ENCODE data around the gene JAZF1. TPM values are rescaled to one million over a fixed set of nuclear protein-coding genes. Genes with fewer than 3 reads are reported as not detected.
A peak's percentile ranks its signal among the peaks of the same experiment; 100 is the strongest.

JAZF1 gene
- total and polyA plus RNA-seq, 2 of the 4 experiments (the other 2 are of a cell fraction) = 8.4 to 10.5 TPM

DNA sequence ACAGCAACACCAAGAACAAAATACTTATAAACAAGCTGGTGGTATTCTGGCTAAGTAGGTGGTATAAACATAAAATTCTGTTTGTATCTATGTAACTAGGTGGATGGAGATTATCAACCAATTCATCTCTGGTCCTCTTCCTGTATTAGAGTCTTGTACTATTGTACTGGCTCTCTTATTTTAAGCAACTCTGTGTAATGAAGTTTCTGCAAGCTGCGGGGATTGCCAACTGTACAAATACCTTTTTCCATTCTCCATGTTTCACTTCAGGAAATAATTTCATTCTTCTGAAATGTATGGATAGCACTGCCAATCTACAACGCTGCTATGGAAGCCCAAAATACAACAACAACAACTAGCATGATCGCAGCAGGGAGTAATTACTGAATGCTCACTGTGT lies 44.8 kb downstream of the JAZF1 start:
- WGBS, 2 experiments (ENCODE audit: extremely low coverage in 2 of 2, insufficient read length in 1 of 2) = no CpG with 5 or more reads among the region's 3 CpGs
- H3K18ac ChIP-seq (ENCODE audit: low read depth, low read length) = peak overlapping the region; percentile 26; the same call in 1 of the 2 replicates
- no peak overlapping the region for H4K8ac ChIP-seq (ENCODE audit: low read depth in 2 of 2, low read length in 2 of 2)
- H3K9me1 ChIP-seq (ENCODE audit: insufficient read depth, low read length) = peaks cover 13% of the 10 kb centered on the region
- no peak overlapping the region for H3K4ac ChIP-seq (ENCODE audit: low read depth, low read length)
- peaks cover 10% of the 10 kb centered on the region for H3K4me1 ChIP-seq (ENCODE audit: control insufficient read depth, insufficient read depth, low read length)
- no peak overlapping the region for H2BK5ac ChIP-seq (ENCODE audit: low read depth, low read length, poor library complexity, severe bottlenecking)
- H3K27me3 ChIP-seq (ENCODE audit: control insufficient read depth, insufficient read depth, low read length) = no peaks in the 10 kb centered on the region
- ATAC-seq (ENCODE audit: low read depth) (no peak), DNase-seq (no peak)
- no peak overlapping the region for H2AFZ ChIP-seq (replicated peaks; ENCODE audit: low read length, poor library complexity)
- H3K14ac ChIP-seq (replicated peaks; ENCODE audit: low read depth, low read length) = no peak overlapping the region
- H2AK5ac ChIP-seq (ENCODE audit: low read depth, low read length) = no peak overlapping the region
- no peak overlapping the region for H4K91ac ChIP-seq (ENCODE audit: insufficient read depth, low read depth, low read length)
- CTCF ChIA-PET = interaction anchor here (0.6 kb wide), 1 partner anchor 33 kb away, joined by 3 read pairs; no protein-coding TSS in a partner anchor
- no peak overlapping the region for H3K4me2 ChIP-seq (ENCODE audit: low read depth, low read length)
- H3K4me3 ChIP-seq (ENCODE audit: insufficient read depth, low read depth, low read length) = no peak overlapping the region
- H3K36me3 ChIP-seq (ENCODE audit: control insufficient read depth, insufficient read depth, low read length) = peaks cover 6% of the 10 kb centered on the region
- intact Hi-C loops (cut with micrococcal nuclease) (no loop called here), in situ Hi-C loops (cut with MboI; ENCODE audit: low sequenced_read_pairs) (no loop called here), dilution Hi-C loops (cut with HindIII; ENCODE audit: low sequenced_read_pairs, unreplicated experiment) (no loop called here)
- no peak overlapping the region for H3K56ac ChIP-seq (ENCODE audit: extremely low read depth, insufficient read depth, low read length)
- H3K9me3 ChIP-seq (ENCODE audit: control insufficient read depth, insufficient read depth, low read length) = no peaks in the 10 kb centered on the region
- H2AK9ac ChIP-seq (replicated peaks; ENCODE audit: low read depth, low read length, poor library complexity) = no peak overlapping the region
- TF ChIP-seq MAFK (IDR thresholded peaks at IDR 0.05; ENCODE audit: low read depth, low read length) = no peak
- TF ChIP-seq MAZ (IDR thresholded peaks at IDR 0.05; ENCODE audit: borderline replicate concordance, low read depth, low read length) = no peak
- TF ChIP-seq CEBPB (IDR thresholded peaks at IDR 0.05; ENCODE audit: low read depth, low read length) = no peak
- TF ChIP-seq, protein P1, sequence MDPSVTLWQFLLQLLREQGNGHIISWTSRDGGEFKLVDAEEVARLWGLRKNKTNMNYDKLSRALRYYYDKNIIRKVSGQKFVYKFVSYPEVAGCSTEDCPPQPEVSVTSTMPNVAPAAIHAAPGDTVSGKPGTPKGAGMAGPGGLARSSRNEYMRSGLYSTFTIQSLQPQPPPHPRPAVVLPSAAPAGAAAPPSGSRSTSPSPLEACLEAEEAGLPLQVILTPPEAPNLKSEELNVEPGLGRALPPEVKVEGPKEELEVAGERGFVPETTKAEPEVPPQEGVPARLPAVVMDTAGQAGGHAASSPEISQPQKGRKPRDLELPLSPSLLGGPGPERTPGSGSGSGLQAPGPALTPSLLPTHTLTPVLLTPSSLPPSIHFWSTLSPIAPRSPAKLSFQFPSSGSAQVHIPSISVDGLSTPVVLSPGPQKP (IDR thresholded peaks at IDR 0.05; ENCODE audit: borderline replicate concordance, low read depth, low read length) = no peak
- TF ChIP-seq NFE2L2 (IDR thresholded peaks at IDR 0.05; ENCODE audit: low read depth, low read length) = no peak
- no peak for TF ChIP-seq MXI1 (IDR thresholded peaks at IDR 0.05; ENCODE audit: borderline replicate concordance, low read depth, low read length)
- no peak for TF ChIP-seq SMC3 (IDR thresholded peaks at IDR 0.05; ENCODE audit: low read depth, low read length)
- TF ChIP-seq, protein P2, sequence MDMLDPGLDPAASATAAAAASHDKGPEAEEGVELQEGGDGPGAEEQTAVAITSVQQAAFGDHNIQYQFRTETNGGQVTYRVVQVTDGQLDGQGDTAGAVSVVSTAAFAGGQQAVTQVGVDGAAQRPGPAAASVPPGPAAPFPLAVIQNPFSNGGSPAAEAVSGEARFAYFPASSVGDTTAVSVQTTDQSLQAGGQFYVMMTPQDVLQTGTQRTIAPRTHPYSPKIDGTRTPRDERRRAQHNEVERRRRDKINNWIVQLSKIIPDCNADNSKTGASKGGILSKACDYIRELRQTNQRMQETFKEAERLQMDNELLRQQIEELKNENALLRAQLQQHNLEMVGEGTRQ (IDR thresholded peaks at IDR 0.05; ENCODE audit: low read depth, low read length) = no peak
- no peak for TF ChIP-seq BHLHE40 (IDR thresholded peaks at IDR 0.05; ENCODE audit: low read depth, low read length)
- no peak for TF ChIP-seq FOS (IDR thresholded peaks at IDR 0.05; ENCODE audit: low read depth, low read length)
- no peak for TF ChIP-seq RFX5 (IDR thresholded peaks at IDR 0.05; ENCODE audit: low read depth, low read length)
- no peak for TF ChIP-seq POLR2A (IDR thresholded peaks at IDR 0.05; ENCODE audit: low read depth, low read length)
- TF ChIP-seq CHD1 (IDR thresholded peaks at IDR 0.05; ENCODE audit: low read depth, low read length) = no peak
- no peak for TF ChIP-seq RAD21 (IDR thresholded peaks at IDR 0.05; ENCODE audit: low read length)
- no peak for TF ChIP-seq RCOR1 (IDR thresholded peaks at IDR 0.05; ENCODE audit: insufficient replicate concordance, low read length)
- TF ChIP-seq, protein P3, sequence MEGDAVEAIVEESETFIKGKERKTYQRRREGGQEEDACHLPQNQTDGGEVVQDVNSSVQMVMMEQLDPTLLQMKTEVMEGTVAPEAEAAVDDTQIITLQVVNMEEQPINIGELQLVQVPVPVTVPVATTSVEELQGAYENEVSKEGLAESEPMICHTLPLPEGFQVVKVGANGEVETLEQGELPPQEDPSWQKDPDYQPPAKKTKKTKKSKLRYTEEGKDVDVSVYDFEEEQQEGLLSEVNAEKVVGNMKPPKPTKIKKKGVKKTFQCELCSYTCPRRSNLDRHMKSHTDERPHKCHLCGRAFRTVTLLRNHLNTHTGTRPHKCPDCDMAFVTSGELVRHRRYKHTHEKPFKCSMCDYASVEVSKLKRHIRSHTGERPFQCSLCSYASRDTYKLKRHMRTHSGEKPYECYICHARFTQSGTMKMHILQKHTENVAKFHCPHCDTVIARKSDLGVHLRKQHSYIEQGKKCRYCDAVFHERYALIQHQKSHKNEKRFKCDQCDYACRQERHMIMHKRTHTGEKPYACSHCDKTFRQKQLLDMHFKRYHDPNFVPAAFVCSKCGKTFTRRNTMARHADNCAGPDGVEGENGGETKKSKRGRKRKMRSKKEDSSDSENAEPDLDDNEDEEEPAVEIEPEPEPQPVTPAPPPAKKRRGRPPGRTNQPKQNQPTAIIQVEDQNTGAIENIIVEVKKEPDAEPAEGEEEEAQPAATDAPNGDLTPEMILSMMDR (conservative IDR thresholded peaks at IDR 0.05; ENCODE audit: low read depth, low read length) = no peak
- H3K27ac ChIP-seq (ENCODE audit: insufficient read depth, low read length) = no peak overlapping the region
- H2BK120ac ChIP-seq (ENCODE audit: low read depth, low read length) = no peak overlapping the region
- no peak overlapping the region for H3K9ac ChIP-seq (ENCODE audit: low read depth, low read length)
- no peak overlapping the region for H4K5ac ChIP-seq (ENCODE audit: low read depth, low read length)
- peaks cover 31 to 65% of the 10 kb centered on the region in 2 experiments for H3K79me1 ChIP-seq (ENCODE audit: low read depth in 1 of 2, low read length in 2 of 2)
- H4K20me1 ChIP-seq (ENCODE audit: insufficient read depth, low read length) = peaks cover 9% of the 10 kb centered on the region; the same call in 1 of the 2 replicates
- POLR2A ChIA-PET (ENCODE audit: unreplicated experiment) = interaction anchor here (0.6 kb wide), 1 partner anchor 38 kb away, joined by 7 read pairs; no protein-coding TSS in a partner anchor
- BruUV-seq (replicated peaks) = no TSS peak
- no peak overlapping the region for H3K23ac ChIP-seq (ENCODE audit: low read depth, low read length)
- H2BK20ac ChIP-seq (ENCODE audit: low read depth, low read length) = no peak overlapping the region
- no peak overlapping the region for H2BK15ac ChIP-seq (ENCODE audit: low read depth, low read length)

Data from IMR-90 (cell line).